GM20431 (cell line): Measurements from ENCODE around the gene SRPRB.

Experiments used
- in situ Hi-C: fragments of 300-500 bp; cut with MseI, MboI; formaldehyde crosslinking; loops from one replicate; pipeline ENCODE4 v1.15.0; 2020; ENCODE audit warnings: low sequenced_read_pairs; ENCODE audit not compliant: unreplicated experiment

SRPRB gene

DNA sequence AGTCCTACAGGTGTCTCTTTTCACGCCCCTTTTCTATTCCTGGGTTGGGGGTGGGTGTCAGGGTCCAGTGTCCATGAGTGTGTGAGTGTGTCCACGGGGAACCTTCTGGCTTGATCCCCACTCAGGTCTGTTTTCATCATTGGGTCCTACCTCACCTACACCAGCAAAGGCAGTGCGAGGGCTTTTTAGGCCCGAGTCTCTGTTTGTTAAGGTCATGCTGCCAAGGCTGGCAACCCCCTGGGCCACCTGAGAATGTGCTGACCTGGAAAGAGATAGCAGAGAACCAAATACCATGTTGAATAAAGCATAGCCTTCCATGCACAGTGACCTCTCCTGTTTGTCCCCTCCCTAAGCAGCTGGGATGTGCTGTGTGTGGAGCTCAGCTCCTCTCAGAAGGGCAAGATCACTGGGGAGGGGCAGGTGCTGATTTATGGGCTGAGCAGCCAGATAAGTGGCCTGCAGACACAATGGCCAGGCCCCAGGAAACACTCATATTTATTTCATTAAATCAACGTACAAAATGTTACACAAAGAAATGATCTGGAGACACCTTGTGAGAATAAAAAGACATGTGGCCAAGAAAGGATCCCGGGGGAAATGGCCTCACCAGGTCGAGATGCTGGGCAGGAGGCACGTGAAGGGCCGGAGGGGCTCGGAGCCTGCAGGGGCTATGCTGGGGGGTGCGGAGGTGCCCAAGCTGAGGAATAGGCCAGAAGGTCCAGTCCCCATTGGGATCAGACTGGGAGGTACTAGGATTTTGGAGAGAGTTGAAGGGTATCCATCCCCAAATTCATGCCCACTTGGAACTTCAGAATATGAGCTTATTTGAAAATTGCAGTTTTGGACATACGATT lies 54.0 kb downstream of the SRPRB start:
- in situ Hi-C loops, result no loop called here

DNA sequence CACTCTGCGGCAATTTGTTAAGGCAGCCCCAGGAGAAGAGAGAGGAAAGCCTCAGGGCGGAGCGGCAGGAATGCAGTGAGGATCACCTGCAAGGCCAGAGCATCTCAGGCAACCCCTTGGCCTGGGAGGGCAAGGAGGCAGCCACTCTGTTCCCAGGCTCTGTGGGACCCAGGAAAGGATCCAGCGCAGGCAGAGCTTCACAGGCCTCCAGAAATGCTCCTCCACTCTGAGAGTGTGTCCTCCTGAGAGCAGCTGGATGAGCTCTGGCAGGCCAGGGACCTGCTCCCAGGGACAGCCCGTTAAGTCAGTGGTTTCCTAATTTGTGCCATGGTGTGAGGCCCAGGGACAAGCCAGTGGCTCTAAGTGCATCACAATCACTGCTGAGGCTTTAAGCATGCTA lies 54.9 kb downstream of the SRPRB start:
- in situ Hi-C loops, result no loop called here

DNA sequence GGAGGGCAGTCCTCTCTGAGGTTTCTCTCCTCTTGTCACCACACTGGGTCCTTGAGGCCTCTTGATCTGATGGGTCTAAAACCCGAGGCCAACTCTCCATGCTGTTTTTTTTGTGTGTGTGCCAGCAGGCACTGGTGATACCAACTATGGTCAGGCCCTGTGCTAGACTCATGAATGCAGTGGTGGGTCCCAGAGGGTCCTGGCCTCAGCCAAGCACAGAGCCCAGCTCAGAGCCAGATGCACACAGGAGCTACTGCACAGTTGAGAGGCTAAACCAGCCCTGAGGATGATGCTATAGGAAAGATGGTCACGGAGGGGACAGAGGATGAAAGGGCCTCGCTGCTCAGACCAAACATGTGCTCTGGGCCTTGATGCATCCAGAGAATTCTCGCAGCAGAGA lies 56.5 kb downstream of the SRPRB start:
- in situ Hi-C loops, result no loop called here

DNA sequence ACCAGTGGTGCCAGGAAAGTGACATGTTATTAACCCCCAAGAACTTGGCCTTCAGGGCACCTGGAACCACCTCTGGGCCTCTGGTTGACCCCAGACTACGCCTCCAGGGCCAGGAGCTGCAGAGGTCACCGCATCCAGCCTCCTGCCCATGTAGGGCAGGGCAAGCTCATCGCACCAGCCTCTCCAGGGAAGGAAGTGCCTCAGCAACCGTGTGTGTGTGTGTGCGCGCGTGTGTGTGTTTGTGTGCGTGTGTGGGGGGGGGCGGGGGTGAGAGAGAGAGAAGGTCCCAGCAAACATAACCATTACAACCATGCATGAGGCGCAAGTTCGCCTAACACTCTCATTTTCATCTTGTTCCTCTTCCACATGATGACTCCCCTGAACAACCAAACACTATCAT lies 58.3 kb downstream of the SRPRB start:
- in situ Hi-C loops, result no loop called here

DNA sequence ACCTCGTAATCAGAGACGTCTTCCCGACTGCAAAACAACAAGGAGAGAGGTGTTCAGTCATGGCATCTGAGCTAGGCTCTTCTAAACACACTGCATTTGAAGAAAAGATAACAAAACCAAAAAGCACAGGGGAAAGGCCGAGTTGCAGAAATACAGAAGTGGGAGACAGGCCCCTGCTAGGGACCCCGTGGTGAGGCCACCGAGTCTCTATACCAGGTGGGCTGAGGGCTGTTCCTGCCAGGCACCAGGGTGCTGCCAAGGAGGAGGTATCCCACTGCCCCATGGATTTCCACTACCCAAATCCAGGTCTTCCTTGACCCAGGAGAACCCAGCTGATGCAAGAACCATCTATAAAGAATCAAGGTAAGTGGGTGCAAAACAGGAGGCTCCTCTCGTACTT lies 59.0 kb downstream of the SRPRB start:
- in situ Hi-C loops, result no loop called here

DNA sequence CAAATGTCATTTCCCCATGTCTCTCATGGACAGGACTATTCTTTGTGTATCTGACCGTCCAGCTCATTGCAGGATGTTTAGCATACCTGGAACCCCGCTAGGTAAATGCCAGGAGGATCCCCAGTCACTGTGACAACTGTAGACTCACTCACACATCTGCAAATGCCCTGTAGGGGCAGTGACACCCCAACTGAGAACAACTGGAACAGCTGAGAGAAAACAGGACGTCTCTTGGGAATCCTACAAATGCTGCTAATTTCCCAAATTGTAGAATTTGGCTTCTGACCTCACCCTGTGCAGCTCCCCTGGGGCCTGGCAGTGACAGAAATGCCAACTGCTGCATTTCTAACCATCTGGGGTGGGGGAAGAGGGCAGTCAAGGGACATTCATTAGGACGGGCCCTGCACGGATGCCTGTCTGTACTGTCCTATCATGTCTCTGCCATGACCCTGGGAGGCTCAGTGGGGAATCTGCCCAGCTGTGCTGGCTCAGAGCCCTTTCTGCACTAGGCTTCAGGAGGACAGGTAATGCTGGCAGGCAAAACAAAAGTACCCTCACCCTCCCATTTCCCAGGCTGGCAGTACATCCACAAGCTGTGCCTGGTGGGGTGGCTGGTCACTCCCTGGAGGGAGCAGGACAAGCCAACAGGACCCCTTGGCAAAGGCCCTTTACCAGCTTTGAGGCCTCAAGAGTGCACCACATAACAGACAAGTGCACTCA lies 59.7 kb downstream of the SRPRB start:
- in situ Hi-C loops, result no loop called here

DNA sequence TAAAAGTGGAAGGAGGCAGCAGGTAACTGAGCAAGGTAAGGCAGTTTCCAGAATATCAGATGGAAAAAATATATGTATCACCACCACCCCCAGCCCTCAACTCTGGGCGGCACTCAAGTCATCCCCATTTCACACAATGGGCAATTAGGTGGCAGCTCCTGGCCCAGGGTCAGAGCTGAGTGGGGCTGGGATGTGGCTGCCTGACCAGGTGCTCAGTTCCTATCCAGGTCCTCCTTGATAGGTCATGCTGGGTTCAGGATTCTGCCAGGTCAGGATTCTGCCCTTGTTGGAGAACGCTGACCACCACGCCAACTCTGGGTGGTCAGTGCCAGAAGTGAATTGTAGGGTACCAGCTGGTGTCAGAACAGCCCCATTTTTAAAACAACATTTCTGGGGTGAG lies 60.5 kb downstream of the SRPRB start:
- in situ Hi-C loops, result no loop called here

DNA sequence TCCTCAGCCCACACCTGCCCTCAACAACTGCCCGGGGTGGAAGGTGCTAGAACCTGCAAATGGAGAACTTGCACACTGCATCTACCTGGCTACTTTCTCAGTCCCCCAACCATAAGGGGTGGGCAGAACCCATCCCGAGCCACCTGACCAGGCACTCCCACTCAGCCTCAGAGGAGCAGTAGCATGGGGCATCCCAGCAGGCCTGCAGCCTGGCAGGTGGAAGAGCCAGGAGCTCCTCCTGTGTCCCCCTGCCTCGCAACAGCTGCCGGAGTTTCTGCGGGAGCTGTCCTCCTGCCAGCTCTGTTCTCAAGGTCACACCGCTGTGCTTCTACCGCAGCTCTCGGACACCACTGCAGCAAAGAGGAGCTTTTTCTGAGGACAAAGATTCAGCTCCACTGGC lies 62.6 kb downstream of the SRPRB start:
- in situ Hi-C loops, result no loop called here

DNA sequence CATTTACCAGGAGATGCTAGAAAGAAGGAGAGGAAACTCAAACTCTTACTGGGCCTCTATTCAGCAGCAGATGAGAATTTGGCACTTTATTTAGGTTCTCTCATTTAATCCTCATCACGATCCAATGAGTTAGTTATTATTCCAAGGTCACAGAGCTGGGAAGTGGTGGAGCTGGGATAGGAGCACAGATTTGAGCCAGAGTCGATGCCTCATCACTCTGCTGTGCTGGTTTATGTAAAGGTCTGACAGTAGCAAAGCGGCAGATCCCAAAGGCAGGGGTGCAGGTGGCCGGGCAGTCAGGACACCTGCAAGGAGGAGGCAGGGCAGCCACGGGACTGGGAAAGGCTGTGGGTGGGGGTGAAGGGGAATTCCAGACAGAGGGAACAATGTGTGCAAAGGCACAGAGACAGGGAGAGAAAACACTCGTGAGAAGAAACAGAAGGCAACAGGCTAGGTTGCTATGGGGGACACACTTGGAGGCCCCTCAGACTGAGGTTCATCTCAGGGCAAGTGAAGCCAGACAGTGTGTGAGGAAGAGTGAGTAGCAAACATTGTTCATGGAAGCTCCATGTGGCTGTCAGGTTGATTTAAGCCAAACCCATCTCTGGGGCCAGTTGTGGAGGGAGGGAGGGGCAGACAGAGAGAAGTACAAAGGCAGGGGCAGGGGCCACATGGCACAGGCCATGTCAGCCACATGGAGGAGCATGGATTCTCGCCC lies 63.3 kb downstream of the SRPRB start:
- in situ Hi-C loops, result no loop called here

DNA sequence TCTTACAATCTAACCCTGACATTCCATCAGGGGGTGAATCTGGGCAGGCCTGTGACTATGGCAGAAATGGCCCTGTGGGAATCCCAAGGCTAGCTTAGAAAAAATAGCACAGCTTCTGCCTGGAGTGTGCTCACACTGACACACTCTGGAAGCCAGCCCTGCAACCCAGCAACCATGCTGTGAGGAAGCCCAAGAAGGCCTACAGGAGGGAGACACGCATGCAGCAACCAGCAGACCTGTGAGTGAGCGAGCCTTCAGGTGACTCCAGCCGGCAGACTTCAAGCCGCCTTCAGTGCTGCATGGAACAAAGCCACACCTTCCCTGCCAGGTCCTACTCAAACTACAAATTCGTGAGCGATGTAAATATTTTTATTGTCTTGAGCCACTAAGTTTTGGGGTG lies 64.0 kb downstream of the SRPRB start:
- in situ Hi-C loops, result no loop called here

DNA sequence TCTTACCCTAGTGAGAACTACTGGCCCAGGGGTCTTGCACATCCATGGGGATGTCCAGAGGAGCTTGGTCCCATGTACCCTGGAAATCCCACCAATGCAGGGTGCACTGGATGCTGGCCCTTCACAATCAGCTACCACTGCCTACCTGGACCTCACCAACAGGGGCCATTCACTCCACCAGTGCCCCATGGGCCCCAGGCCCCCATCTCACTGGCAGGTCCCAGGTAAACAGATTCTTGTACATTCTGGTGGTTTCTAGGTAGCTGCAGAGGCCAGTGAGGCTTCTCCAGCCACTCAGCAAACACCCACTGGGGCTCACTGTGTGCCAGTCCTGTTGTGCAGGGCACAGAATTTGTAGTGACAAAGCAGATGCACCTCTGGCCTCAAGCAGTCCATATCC lies 65.2 kb downstream of the SRPRB start:
- in situ Hi-C loops, result no loop called here
